Stimulated activated CD4-positive, alpha-beta T cell treated with anti-CD3 and anti-CD28 coated beads, Interleukin-1b, Interleukin-23, amount 100 ng/mL, for 24 hours (primary cell): Measurements from ENCODE around the gene TAB2.

ENCODE experiments used
- DNase-seq, 4 experiments: peaks; one replicate each; pipeline ENCODE4 v3.0.0-alpha.2; 2020; ENCODE audit warnings: low read depth in 4 of 4, low spot score in 1 of 4

TAB2 gene

DNA sequence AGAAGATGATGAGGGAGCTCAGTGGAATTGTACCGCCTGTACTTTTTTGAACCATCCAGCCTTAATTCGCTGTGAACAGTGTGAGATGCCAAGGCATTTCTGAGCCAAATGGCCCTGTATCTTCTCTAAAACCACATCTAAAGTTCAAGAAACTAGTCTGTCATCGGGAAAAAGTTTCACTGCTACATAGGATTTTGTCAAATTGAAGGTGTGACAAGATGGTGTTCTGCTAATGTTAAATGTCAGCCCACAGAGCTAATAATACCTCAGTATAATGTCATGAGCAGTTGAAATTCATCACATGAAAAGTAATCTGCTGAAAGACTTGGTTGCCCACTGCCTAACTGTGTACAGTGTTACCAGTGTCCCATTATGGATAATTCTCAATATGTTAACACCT is 92.1 kb downstream of the TAB2 start:
- no peak for DNase-seq

DNA sequence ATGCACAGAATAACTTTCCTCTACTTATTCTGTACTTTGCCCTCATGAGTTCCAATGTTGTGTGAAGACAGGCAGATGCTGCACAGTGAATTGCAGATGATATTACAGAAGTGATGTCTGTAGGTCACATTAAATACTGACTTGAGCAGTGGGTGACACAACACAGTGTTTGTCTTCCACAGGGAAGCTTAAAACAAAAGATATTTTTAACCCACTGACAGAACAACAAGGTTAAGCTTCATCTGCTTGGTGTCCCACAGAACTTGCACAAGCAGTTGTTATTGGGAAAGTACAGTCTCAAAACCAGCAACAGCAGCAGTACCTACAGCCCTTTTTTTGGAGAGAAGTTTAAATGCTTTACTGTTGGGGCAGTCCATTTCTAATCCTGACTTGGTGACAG is 93.0 kb downstream of the TAB2 start:
- DNase-seq, result no peak

DNA sequence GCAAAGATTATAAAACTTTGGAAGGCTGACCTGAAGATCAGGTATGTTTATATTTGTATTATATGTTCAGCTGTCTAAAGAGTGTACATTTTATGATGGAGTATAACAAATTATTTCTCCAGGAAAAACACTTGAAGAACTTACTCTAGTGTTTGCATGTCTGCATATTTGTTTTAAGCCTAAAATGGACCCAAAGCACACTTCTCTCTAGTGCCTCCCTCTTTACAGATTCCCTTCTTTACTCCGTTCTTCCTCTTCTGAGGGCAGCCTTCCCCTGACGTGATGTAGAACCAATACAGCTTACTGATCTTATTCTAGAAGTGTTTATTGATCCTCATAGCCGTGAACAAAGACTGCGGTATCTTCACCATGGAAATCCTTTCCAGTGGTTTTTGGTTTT is 96.5 kb downstream of the TAB2 start:
- no peak for DNase-seq

DNA sequence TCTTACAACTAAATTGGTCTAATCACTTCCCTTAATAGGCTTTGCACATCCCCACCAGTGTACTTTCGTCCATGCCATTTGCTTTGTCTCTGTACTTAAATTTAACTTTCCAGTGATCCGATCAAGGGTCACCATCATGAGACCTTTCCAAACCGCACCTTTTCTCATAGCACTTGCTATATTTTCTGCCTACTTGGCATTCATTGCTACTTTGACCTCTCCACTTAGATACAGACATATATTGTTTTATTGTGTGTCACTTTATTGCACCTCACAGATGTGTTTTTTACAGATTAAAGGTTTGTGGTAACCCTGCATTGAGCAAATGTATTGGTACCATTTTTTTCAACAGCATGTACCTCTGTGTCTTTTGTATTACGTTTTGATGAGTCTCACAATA is 97.3 kb downstream of the TAB2 start:
- DNase-seq, result no peak

DNA sequence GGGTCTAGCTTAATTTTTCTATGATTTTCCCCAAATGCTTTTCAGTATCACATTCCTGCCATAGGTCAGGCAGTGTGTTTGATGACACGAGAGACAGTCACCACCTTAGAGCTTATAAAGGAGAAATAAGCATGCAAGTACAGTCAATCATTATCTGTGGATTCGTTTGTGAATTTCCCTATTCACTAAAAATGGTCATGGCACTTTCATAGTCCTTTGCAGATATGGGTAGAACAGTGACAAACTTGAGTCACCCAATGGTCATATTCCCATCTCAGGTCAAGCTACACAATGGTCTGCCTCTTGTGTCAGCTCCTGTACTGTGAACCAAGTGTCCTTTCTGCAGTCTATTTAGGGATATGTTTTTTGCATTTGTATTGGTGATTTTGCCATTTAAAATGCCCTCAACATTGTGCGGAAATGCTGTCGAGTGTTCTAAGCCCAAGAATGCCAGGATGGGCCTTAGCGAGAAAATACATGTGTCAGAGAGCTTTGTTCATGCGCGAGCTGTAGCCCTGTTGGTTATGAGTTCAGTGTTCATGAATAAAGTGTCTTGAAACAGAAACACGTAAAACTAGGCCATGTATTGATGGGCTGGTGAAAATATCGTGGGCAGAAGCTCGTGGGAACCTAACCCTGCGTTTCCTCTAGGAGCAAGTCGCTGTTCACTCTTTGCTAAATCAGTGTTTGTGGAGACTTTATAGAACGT is 102.3 kb downstream of the TAB2 start:
- DNase-seq, result no peak

DNA sequence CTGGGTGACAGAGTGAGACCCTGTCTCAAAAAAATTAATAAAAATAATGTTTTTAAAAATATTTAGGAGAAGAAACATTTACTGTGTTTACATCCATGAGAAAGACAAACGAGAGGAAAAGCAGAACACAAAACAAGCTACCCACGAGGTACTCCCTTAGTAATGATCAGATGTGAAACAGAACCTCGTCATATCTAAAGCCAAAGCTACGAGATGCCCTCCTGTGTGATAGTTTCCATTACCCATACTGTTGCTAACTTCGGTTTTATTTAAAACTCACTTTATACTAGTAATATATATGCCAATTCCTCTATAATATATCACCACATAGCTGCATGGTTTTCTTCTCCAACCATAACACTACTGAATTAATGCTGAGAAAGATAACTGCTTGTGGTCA is 103.6 kb downstream of the TAB2 start:
- no peak for DNase-seq

DNA sequence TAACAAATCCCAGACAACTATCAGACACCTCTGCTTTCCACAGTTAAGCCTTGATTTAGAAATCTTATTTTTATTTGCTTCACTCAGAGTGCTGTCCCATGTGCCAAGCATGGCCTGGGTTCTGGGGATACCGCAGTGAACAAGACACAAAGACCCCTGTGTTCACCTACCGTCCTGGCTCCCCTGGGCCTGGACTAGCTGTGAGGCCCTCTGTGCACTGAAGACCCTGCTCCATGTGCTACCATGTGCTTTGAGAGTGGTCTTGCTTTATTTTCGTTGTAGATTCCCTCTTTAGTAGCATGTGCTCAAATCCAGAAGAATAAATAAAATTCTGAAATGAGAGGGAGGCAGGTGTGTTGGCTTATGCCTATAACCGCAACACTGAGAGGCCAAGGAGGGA is 105.1 kb downstream of the TAB2 start:
- no peak for DNase-seq

DNA sequence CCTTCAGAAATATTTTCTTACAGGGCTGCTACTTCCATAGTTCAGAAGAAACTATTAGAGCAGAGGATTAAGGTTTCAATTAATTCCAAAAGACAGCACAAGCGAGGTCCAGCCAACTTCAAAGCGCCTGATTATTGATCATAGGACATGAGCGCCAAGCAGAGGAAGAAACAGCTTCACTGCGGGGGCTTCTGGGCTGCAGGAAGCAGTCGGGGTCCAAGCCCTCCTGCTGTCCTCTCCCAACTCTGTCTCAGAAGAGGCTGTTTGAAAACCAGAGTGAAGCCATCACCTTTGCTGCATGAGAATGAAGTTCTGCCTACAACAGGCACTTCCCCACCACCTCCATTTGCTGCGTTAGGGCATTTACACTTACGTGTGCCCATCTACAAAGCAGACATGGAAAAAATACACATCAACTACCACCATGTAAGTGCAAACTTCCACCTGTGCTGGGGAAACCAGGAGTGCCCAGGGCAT is 106.5 kb downstream of the TAB2 start:
- DNase-seq, result no peak

DNA sequence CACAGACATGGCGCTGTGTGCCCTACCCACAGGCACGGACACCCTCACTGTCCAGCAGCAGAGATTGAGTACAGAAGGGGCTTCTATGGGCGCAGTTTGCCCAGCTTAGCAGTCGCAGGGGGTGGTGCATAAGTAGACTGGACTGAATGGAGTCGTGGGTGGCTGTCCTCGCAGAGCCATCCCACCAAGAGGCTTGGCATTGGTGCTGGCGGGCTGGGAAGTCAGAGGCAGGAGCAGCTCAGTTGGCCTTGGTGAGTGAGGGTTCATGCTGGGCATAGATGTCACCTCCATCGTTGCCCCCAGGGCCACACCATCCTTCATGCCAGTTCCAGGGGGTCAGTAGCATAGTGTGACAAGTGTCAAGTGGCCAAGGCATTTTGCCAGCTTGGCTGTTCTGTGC is 107.7 kb downstream of the TAB2 start:
- no peak for DNase-seq

DNA sequence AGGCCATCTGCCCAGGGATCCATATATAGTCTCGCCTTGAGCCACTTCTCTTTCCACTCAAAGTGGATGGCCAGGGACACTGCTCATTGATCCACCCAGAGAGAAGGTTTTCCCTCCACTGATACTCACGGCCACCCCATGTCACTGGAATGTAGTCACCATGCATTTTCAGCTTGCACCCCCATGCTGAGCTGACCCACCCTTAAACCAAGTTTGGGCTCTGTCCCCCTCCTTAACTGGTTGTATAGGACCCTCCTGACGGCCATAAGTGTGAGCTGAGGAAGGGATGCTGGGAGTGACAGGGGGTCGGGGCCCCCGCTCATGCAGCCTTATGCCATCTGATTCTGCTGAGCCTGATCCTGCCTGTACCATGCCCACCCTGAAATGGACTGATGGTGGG is 108.2 kb downstream of the TAB2 start:
- no peak for DNase-seq

DNA sequence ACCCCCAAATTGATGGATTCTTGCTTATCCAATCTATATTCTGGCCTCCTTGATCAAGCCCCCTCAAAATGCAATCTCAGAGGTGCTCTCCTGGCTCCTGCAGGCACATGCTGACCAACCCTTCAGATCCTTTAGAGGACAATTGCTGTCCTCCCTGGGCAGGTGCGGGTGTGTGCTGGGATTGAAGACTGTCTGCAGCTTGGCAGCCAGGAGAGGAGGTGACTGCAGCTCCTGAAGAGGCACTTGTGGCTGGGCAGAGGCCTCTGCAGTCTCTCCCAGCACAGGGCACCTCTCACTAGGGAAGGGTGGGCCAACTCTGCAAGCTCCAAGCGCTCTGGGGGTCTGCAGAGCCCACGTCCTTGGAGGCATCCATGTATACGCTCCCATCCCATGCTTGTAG is 111.1 kb downstream of the TAB2 start:
- no peak for DNase-seq

DNA sequence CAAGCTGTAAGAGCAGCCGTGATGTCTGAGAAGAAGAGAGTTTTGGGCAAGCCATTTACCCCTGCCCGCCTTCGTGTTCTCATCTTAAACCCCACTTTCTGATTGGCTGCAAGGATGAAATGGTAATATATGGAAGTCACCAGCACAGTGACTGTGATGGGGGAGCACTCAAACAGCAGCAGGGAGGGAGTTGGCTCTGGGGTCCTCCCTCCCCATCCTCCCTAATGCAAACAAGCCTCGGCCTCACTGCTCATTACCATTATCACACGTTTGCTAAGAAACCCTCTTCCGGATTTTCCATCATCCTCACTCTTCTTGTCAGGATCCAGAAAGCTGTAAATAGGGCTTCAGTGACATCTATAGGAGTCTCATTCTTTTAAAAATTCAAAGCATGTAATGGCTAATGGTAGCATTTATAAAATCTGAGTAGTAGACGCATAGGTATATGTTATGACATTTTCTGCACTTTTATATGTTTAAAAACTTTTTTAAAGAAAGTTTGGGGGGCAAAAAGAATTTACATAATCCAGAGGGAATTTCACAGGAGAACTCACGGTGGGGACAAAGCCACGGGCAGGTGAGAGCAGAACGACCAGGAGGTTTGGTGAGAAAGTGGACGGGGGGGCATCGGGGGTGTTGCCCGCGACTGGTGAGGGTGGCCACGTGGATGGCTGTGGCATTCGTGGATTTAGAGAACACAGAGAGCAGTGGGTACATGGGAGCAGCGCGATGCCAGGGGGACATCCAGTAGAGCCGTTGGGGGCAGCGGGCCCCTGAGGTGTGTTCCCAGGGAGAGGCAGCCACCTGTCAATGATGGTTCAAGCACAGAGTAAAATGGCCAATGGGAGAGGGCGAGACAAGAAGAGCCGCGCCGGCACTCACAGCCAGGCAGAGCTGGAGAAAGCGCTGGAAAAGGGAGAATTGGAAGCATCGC is 112.2 kb downstream of the TAB2 start:
- DNase-seq, result no peak

DNA sequence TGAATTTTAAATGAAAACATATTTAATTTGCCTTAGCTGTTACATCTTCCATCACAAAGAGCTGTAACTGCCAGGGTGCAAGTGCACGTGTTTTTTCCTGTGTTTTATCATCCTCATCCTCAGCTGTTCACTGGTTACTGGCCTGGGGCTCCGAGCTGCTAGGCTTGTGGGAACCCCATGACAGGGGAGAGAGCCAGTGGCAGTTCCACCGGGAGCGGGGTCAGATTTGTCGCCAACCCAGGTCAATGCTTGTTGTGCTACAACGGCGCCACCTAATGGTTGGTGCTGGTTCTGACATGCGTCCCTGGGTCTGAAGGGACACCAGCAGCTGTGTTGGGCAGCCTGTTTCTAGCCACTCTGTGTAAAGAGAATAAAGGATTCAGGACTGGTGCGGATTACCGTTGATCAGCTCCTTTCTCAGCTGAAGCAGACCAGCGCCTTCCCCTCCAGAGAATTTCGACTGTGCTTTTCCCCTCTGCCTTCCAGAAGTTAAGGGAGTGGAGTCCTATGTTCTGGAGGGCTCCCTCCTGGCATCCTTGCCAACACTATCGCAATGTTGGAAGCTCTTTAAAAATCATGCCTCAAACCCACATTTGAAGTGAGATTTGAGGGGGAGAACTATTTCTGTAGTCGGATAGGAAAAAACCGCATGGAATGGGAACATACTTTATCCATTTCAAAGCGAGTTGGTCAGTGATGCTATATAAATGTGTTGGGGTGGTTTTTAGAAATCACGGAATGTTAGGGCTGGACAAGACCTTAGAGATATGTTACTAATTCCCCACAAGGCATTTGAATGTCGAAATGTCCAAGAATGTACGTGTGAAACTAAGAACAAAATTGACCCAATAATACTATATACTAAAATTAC is 114.6 kb downstream of the TAB2 start:
- DNase-seq, result peak; percentile 87 to 95 (median 90)

DNA sequence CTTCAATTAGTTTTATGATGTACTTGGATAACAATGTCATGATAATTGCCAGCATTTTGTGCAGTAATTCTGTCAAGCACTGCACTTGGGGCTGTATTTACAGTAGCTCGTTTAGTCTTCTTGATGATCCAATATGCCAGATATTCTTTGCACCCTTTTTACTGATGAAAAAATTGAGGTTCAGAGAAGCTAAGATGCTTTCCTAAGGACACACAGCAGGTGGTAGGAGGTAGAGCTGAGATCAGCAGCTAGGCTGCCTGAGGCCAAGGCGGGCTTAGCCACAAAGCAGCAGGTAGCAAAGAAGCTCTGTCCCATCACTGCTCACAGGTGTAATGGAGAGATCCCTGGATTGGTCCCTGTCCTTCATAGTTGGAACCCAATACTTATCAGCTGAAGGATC is 115.9 kb downstream of the TAB2 start:
- no peak for DNase-seq

DNA sequence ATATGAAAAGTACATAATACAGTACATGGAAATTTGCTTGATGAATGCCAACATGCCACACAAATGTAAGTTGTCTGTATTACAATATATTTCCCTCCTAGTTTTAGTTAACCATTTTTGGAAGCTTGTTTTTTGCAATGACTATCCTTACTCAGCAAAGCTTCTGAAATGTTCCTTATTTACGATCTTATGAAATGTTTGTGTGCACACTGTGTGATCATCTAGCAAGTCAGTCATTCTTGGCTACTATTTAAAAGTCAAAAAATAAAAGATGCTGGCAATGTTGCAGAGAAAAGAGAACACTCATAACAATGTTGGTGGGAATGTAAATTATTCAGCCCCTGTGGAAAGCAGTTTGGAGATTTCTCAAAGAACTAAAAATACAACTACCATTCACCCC is 116.4 kb downstream of the TAB2 start:
- DNase-seq, result no peak

DNA sequence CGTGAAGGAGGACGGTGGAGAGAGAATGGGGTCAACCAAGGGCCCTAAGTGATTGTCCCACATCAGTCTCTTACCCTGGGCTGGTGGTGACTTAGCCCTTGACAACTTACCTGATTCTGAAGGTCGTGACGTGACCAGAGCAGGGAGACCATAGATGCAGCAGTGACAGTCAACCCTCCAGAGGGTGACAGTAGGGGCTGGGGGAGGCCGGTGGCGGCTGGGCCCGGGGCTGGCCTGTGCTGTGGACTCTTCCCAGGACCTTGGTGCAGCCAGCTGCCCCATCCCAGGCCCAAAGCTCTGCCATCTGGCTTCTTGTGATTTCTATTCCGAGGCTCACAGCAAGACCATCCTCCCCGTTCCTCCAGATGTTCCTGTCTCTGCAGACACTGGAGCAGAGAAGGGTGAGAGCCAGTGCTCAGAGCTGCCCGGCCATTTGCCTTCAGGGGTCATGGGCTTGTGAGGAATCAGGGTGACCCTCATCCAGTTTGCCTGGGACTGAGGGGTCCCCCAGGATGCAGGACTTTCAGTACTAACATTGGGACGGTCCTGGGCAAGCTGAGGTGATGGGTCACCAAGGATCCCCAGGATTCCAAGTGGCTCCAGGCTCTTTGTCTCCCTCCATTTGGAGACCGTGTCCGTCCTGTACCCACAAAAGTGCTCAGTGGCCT is 118.5 kb downstream of the TAB2 start:
- no peak for DNase-seq

DNA sequence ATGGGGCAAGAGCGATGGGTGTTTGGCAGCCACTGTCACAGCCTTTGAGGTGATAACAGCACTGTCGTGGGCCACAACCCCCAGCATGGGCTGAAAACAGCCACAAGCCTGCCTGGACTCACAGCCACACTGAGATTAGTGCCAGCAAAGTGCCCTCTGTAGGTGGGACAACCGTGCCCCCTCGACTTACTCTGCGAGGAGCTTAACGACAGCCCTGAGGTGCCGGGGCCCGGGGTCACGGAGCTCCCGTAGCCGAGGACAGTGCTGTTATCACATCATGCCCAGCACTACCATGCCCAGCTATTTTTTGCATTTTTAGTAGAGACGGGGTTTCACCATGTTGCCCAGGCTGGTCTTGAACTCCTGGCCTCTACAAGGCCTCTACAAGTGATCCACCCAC is 119.1 kb downstream of the TAB2 start:
- DNase-seq, result no peak

DNA sequence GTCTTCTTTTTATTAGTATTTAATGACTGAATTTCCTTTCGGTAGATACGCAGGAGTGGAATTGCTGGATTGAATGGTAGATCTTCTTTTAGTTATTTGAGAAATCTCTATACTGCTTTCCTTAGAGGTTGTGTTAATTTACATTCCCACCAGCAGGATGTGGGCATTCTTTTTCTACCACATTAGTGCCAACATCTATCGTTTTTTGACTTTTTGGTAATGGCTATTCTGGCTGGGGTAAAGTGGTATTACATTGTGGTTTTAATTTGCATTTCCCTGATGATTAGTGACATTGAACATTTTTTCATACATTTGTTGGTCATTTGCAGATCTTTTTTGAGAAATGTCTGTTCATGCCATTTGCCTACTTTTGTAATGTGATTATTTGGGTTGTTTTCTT is 119.7 kb downstream of the TAB2 start:
- DNase-seq, result no peak

DNA sequence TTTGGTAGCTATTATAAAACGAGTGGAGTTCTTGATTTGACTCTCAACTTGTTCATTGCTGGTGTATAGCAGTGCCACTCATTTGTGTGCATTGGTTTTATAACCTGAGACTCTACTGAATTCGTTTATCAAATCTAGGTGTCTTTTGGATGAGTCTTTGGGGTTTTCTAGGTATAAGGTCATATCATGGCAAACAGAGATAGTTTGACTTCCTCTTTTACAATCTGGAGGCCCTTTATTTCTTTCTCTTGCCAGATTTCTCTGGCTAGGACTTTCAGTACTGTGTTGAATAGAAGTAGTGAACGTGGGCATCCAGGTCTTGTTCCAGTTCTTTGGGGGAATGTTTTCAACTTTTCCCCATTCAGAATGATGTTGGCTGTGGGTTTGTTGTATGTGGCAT is 121.3 kb downstream of the TAB2 start:
- DNase-seq, result no peak

DNA sequence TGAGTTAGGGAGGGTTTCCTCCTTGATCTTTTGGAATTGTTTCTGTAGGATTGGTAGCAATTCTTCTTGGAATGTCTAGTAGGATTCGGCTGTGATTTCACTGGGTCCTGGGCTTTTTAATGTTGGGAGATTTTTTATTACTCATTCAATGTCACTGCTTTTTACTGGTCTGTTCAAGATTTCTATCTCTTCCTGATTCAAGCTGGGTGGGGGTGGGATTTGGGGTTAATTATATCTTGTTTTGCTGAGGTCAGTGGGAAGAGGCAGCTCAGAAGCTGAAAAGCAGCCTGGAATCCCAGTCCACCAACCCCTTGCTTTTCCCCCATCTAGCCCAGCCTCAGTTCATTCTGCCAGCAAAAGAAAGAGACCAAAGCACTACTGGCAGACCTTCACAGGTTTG is 122.1 kb downstream of the TAB2 start:
- no peak for DNase-seq
